HG03520 (cell line): ENCODE data around the gene UBR7.

Experiments
- ATAC-seq: cut with Tn5 transposase; IDR thresholded peaks from one replicate; pipeline ENCODE4 v1.9.1; 2021; ENCODE audit warnings: mild to moderate bottlenecking, moderate library complexity; ENCODE audit not compliant: unreplicated experiment

Gene UBR7

GRCh38 chr14:93245764-93246420 is 38.8 kb downstream of the UBR7 start:
- no peak for ATAC-seq

GRCh38 chr14:93246534-93246933 is 39.5 kb downstream of the UBR7 start:
- no peak for ATAC-seq

- no peak for ATAC-seq
These were observed 42.2 kb downstream of the UBR7 start for GRCh38 chr14:93249128-93249831.

DNA sequence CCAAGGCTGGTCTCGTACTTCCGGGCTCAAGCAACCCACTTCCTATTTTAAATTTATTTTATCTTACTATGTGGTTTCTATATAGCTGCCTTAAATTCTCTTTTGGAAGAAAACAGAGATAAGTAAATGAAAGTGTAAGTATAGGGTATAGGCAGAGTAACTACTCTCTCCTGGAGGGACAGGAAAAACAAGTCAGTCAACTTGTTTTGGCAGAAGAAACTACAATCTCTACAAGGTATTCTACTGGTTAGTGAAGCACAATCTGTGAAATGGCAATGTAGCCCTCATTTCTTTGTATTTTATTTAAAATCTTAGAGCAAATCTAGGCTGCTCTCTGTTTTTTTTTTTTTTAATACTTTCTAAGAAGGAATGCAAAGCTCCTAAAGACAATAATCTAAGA is 55.4 kb downstream of the UBR7 start:
- ATAC-seq: no peak

DNA sequence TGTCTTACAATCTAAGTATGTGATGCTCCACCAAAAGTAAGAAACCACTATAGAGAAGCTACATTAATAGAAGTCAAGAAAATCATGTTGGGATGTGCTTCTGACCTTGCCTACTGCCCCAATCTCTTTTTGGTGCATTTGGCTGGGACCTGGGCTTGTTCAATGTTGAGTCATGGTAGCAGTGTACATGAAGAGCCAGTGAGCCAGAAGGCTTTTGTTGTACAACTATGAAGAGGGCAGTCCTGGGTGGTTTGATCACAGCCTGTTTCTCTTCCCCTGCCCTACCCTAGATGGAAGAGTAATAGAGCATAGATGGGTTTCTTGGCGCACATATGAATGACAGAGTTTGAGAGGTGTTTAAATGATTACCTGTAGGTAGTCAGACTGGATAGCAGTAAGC is 56.4 kb downstream of the UBR7 start:
- ATAC-seq: no peak

DNA sequence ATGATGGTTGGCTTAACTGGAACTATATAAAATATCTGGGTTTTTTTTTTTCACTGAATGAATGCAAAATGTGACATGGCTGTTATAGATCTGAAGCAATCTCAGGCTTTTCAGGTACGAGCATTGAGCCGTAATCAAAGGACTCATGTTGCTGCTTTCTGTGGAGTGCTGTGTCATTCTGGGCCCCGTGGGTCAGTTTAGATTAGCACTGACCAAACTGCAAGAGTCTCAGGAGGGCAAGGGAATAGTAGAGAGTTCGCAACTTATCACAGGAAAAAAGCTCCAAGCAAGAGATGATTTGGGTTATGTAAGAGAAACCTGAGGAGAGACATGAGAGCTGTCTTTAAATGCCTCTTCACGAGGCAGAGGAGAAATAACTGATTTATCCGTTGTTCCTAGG is 59.1 kb downstream of the UBR7 start:
- no peak for ATAC-seq

GRCh38 chr14:93267149-93267711 is 60.2 kb downstream of the UBR7 start:
- ATAC-seq: no peak

DNA sequence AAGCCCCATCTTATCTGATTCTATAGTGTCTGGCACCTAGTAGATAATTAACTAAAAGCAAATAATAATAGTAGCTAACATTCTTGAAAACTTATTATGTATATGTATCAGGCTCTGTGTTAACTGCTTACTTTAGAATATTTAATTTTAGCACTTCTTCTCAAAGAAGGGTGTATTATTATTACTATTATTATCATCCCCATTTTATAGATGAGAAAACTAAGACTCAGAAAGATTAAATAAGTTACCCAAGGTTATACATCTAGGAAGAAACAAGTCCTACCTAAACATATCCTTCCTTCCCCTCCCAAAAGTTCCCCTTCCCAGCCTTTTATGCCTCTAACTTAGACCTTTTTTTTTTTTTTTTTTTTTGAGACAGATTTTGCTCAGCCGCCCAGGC is 61.4 kb downstream of the UBR7 start:
- ATAC-seq: no peak

DNA sequence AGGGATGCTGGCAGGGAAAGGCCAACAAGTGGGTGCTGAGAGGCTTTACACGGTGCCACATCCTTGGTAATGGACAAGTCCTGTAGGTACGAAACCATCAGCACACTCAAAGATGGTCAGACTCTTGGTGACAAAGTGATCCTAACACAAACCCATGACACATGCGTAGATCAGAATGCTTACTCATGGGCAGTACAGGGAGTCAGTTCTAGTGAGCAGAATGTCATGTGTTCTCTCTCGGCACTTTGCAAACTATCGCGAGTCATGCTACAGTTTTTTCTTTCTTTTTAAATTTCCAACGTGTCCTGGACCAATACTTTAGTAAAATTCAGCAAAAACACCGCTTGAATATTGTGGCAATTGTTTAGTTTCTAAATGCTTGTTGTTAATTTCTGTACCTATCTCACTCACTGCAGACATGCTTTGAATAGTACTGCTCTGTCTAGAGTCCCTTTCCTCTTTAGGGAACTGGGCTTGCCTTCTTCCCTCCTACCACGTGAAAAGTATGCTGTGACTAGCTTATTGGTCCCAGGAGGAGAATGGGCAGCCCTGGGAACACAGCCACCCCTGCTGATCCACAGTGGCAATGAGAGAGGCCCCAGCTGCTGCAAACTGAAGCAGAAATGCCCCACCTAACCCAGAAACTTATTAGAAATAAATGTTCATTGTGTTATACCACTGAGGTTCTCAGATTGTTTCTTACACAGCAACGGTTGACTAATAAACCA is 62.4 kb downstream of the UBR7 start:
- ATAC-seq: no peak

DNA sequence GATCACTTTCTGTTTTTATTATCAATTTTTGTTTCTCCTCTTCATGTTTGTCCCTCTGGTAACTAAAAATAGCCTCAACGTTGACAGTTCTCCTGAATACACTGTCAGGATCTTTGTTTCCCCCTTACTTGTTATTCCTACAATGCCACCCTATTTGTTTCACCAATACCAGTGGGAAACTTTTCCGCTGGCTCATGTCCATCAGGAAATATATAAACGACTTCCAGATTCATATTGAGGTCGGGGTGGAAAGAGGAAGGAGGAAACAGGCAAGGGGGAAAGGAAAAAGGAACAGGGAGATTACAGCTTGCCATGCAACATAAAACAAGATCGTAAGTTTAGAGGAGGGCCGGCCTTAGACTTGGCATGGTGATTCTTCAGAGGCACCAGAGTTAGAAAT is 64.1 kb downstream of the UBR7 start:
- ATAC-seq: no peak

DNA sequence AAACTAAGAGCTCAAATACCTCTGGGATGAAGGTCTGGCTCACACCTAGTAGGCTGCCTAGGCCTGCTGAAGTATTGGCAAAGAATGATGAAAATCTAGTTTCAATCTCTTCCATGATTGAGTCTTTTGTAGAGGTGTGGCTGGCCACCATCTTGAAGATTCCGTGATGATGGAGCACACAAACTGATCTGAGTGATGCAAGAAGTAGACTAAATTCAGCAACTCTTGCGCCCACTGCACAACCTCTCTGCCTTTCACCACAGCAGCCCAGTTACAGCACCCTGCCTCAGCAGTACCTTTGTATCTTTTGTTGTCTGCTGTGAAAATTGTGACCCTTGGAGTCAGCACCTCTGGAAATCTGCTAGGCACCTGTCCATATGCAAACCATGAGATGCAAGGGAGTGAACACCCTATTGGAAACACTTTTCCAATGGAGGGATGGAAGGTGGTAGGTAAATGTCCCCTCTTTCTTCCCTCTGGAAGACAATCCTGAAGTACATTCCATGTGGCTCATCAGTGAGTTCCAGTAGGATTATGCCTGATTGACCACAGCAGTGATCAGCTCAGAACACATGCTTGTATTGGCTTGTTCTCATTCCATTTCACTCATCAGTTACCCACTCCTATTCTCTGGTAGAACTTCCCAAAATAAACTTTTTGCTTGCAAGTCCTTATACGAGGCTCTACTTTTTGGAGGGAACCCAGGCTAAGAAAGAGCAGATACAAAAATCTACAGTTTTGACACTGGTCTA is 67.2 kb downstream of the UBR7 start:
- no peak for ATAC-seq

- no peak for ATAC-seq
These were observed 69.1 kb downstream of the UBR7 start for GRCh38 chr14:93276031-93276716.
